ENCODE results near the gene AGXT2. TPM values are rescaled to one million over a fixed set of nuclear protein-coding genes. Genes with fewer than 3 reads are reported as not detected.

The AGXT2 gene
- total and polyA plus RNA-seq, 2 of the 13 experiments (the other 11 are each of a cell fraction or from before 2014, with no cell fraction given) = 0.04 to 0.13 TPM

- CTCF ChIA-PET (ENCODE audit: low intra/inter-chr PET ratio, low total read pairs) = no interaction called here
- H2AFZ ChIP-seq (ENCODE audit: low read length) = no peak overlapping the region
- ATAC-seq (no peak), DNase-seq (ENCODE audit: low spot score) (no peak), FAIRE-seq (no peak)
- H3K9ac ChIP-seq (ENCODE audit: insufficient read depth, low read depth, low read length) = no peak overlapping the region
- intact Hi-C loops (cut with micrococcal nuclease; ENCODE audit: unreplicated experiment) (no loop called here), in situ Hi-C loops (cut with HindIII; ENCODE audit: extremely low pct_ligation_motif_present, low pct_unique_long_range_greater_than_20kb) (no loop called here)
- no peak overlapping the region for H3K27ac ChIP-seq (ENCODE audit: extremely low read length, insufficient read depth, low read length)
- H4K20me1 ChIP-seq (ENCODE audit: insufficient read depth, low read length) = no peaks in the 10 kb centered on the region
- no peaks in the 10 kb centered on the region for H3K9me3 ChIP-seq (ENCODE audit: low read length)
- no peak overlapping the region for H3K4me2 ChIP-seq (ENCODE audit: low read depth, low read length)
- BruUV-seq (replicated peaks) = no TSS peak
- H3K4me1 ChIP-seq (ENCODE audit: insufficient read depth, low read length) = no peaks in the 10 kb centered on the region
- H3K36me3 ChIP-seq (replicated peaks in 1 of 2; ENCODE audit: control insufficient read depth in 1 of 2, insufficient read depth in 2 of 2, low read length in 2 of 2) = no peaks in the 10 kb centered on the region
- H3K4me3 ChIP-seq (replicated peaks in 1 of 3; ENCODE audit: insufficient read depth in 1 of 3, low read depth in 2 of 3, low read length in 3 of 3) = no peak overlapping the region
- WGBS (ENCODE audit: low lambda C conversion rate) = 48% methylated on average over 6 of the region's 6 CpGs
- no peaks in the 10 kb centered on the region for H3K27me3 ChIP-seq (ENCODE audit: control insufficient read depth in 1 of 2, insufficient read depth in 2 of 2, low read length in 2 of 2)
- POLR2A ChIA-PET = no interaction called here
- H3K79me2 ChIP-seq (ENCODE audit: insufficient read depth, low read length) = no peaks in the 10 kb centered on the region
- no peak for TF ChIP-seq NR3C1 (CRISPR knock-in tag; IDR thresholded peaks at IDR 0.05)
- no peak for TF ChIP-seq ETS1 (CRISPR knock-in tag; IDR thresholded peaks at IDR 0.05)
- TF ChIP-seq ZBTB40 (IDR thresholded peaks at IDR 0.05) = no peak
- no peak for TF ChIP-seq ZBTB40 (CRISPR knock-in tag; IDR thresholded peaks at IDR 0.05)
- no peak for TF ChIP-seq ZNF576 (CRISPR knock-in tag; IDR thresholded peaks at IDR 0.05)
- TF ChIP-seq ZNF619 (CRISPR knock-in tag; IDR thresholded peaks at IDR 0.05) = no peak
- no peak for TF ChIP-seq KDM1A (CRISPR knock-in tag; IDR thresholded peaks at IDR 0.05)
- TF ChIP-seq CCDC6 (CRISPR knock-in tag; IDR thresholded peaks at IDR 0.05) = no peak
- no peak for TF ChIP-seq TSC22D2 (CRISPR knock-in tag; IDR thresholded peaks at IDR 0.05; ENCODE audit: borderline replicate concordance)
- no peak for TF ChIP-seq ZSCAN12 (CRISPR knock-in tag; IDR thresholded peaks at IDR 0.05)
- no peak for TF ChIP-seq SRF (IDR thresholded peaks at IDR 0.05; ENCODE audit: low read depth, low read length)
- TF ChIP-seq, protein P1, sequence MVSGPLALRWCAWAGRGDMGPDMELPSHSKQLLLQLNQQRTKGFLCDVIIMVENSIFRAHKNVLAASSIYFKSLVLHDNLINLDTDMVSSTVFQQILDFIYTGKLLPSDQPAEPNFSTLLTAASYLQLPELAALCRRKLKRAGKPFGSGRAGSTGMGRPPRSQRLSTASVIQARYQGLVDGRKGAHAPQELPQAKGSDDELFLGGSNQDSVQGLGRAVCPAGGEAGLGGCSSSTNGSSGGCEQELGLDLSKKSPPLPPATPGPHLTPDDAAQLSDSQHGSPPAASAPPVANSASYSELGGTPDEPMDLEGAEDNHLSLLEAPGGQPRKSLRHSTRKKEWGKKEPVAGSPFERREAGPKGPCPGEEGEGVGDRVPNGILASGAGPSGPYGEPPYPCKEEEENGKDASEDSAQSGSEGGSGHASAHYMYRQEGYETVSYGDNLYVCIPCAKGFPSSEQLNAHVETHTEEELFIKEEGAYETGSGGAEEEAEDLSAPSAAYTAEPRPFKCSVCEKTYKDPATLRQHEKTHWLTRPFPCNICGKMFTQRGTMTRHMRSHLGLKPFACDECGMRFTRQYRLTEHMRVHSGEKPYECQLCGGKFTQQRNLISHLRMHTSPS (CRISPR knock-in tag; IDR thresholded peaks at IDR 0.05; ENCODE audit: low read depth) = no peak
These were observed 49.5 kb downstream of the AGXT2 start for GRCh38 chr5:34998058-34998789.
